MM.1S (cell line): ENCODE data around the gene RASL10A.

ENCODE experiments used
- DNase-seq: peaks from one replicate; pipeline ENCODE4 v3.0.0-alpha.2; 2015
- H2AFZ ChIP-seq: fragments of 300-600 bp; sonication (generic); 2 replicates; pipeline ENCODE4 v1.6.0; 2016; ENCODE audit warnings: antibody characterized with exemption, low read length
- H3F3A ChIP-seq: fragments of 300-600 bp; sonication (generic); 2 replicates; pipeline ENCODE4 v1.6.1; 2016; ENCODE audit warnings: mild to moderate bottlenecking, antibody characterized with exemption, low read length, moderate library complexity, mixed read lengths; ENCODE audit not compliant: insufficient read depth
- H3K27ac ChIP-seq: fragments of 300-600 bp; sonication (generic); 2 replicates; pipeline ENCODE4 v1.5.1; 2016; ENCODE audit warnings: mild to moderate bottlenecking, low read length
- H3K27me3 ChIP-seq: fragments of 300-600 bp; sonication (generic); replicated peaks from 2 replicates; pipeline ENCODE4 v1.6.0; 2016; ENCODE audit warnings: low read length; ENCODE audit not compliant: insufficient read depth
- H3K36me3 ChIP-seq: fragments of 300-600 bp; sonication (generic); replicated peaks from 2 replicates; pipeline ENCODE4 v1.6.1; 2016; ENCODE audit warnings: mild to moderate bottlenecking, low read length, mixed read lengths; ENCODE audit not compliant: insufficient read depth
- H3K4me1 ChIP-seq: fragments of 300-600 bp; sonication (generic); 2 replicates; pipeline ENCODE4 v1.6.1; 2016; ENCODE audit warnings: low read length, mixed read lengths
- H3K4me2 ChIP-seq: fragments of 300-600 bp; sonication (generic); 2 replicates; pipeline ENCODE4 v1.6.0; 2016; ENCODE audit warnings: low read depth, low read length
- H3K4me3 ChIP-seq: fragments of 300-600 bp; sonication (generic); 2 replicates; pipeline ENCODE4 v1.5.1; 2016; ENCODE audit warnings: low read length, mixed read lengths
- H3K79me2 ChIP-seq: fragments of 300-600 bp; sonication (generic); 2 replicates; pipeline ENCODE4 v1.6.1; 2016; ENCODE audit warnings: mixed run types, low read length, mixed read lengths
- H3K9ac ChIP-seq: fragments of 300-600 bp; sonication (generic); 2 replicates; pipeline ENCODE4 v1.6.1; 2016; ENCODE audit warnings: low read length, mixed read lengths
- H3K9me2 ChIP-seq: fragments of 300-600 bp; sonication (generic); replicated peaks from 2 replicates; pipeline ENCODE4 v1.6.1; 2016; ENCODE audit warnings: mild to moderate bottlenecking, low read length, mixed read lengths; ENCODE audit not compliant: insufficient read depth
- H3K9me3 ChIP-seq: fragments of 300-600 bp; sonication (generic); replicated peaks from 2 replicates; pipeline ENCODE4 v1.6.1; 2016; ENCODE audit warnings: mild to moderate bottlenecking, low read length, mixed read lengths; ENCODE audit not compliant: insufficient read depth
- H4K20me1 ChIP-seq: fragments of 300-600 bp; sonication (generic); 2 replicates; pipeline ENCODE4 v1.6.1; 2016; ENCODE audit warnings: mild to moderate bottlenecking, low read length, moderate library complexity, mixed read lengths; ENCODE audit not compliant: insufficient read depth
- CTCF ChIP-seq: fragments of 300-600 bp; sonication (generic); IDR thresholded peaks from 2 replicates; pipeline ENCODE4 v1.5.1; 2016; ENCODE audit warnings: antibody characterized with exemption, low read length, mixed read lengths
- EZH2 ChIP-seq: fragments of 300-600 bp; sonication (generic); optimal IDR thresholded peaks from 2 replicates; pipeline ENCODE3; 2017; ENCODE audit warnings: low read depth, mild to moderate bottlenecking, antibody characterized with exemption, low read length, mixed read lengths
- EZH2phosphoT487 ChIP-seq: fragments of 300-600 bp; sonication (generic); IDR thresholded peaks from 2 replicates; pipeline ENCODE4 v1.6.1; 2018; ENCODE audit warnings: antibody characterized with exemption, low read length

The RASL10A gene

GRCh38 chr22:29301716-29302401, 13.6 kb downstream of the RASL10A start:
- Histone ChIP-seq H3K4me2 (no peak overlapping the region), H3K79me2 (no peaks in the 10 kb centered on the region), H3K9me2 (no peaks in the 10 kb centered on the region), H3K9ac (no peak overlapping the region), H3K9me3 (no peaks in the 10 kb centered on the region), H4K20me1 (peaks cover 3% of the 10 kb centered on the region; the same call in 1 of the 2 replicates), H3K4me1 (no peaks in the 10 kb centered on the region), H3F3A (peaks cover 40% of the 10 kb centered on the region), H3K27ac (no peak overlapping the region), H3K36me3 (peaks cover 23% of the 10 kb centered on the region), H2AFZ (no peak overlapping the region), H3K4me3 (no peak overlapping the region), H3K27me3 (no peaks in the 10 kb centered on the region)
- TF ChIP-seq EZH2 (no peak), CTCF (no peak), EZH2phosphoT487 (no peak)
- DNase-seq = no peak

GRCh38 chr22:29300807-29301601, 14.5 kb downstream of the RASL10A start:
- Histone ChIP-seq H3K9me3 (no peaks in the 10 kb centered on the region), H3K79me2 (no peaks in the 10 kb centered on the region), H2AFZ (no peak overlapping the region), H4K20me1 (peaks cover 6% of the 10 kb centered on the region; the same call in 1 of the 2 replicates), H3K9ac (no peak overlapping the region), H3K4me1 (no peaks in the 10 kb centered on the region), H3K4me3 (no peak overlapping the region), H3F3A (peaks cover 48% of the 10 kb centered on the region), H3K27me3 (no peaks in the 10 kb centered on the region), H3K9me2 (no peaks in the 10 kb centered on the region), H3K27ac (no peak overlapping the region), H3K4me2 (no peak overlapping the region), H3K36me3 (peaks cover 31% of the 10 kb centered on the region)
- no peak for TF ChIP-seq CTCF
- no peak for TF ChIP-seq EZH2phosphoT487
- no peak for TF ChIP-seq EZH2
- no peak for DNase-seq

GRCh38 chr22:29300467-29300806, 15.1 kb downstream of the RASL10A start:
- Histone ChIP-seq H3F3A (peaks cover 54% of the 10 kb centered on the region), H3K4me2 (no peak overlapping the region), H3K27me3 (no peaks in the 10 kb centered on the region), H4K20me1 (peaks cover 10% of the 10 kb centered on the region; the same call in 1 of the 2 replicates), H3K4me3 (no peak overlapping the region), H3K9ac (no peak overlapping the region), H3K36me3 (peaks cover 37% of the 10 kb centered on the region), H3K27ac (no peak overlapping the region), H3K4me1 (no peaks in the 10 kb centered on the region), H3K9me3 (no peaks in the 10 kb centered on the region), H2AFZ (no peak overlapping the region), H3K79me2 (no peaks in the 10 kb centered on the region; the same call in 1 of the 2 replicates), H3K9me2 (no peaks in the 10 kb centered on the region)
- DNase-seq = no peak
- no peak for TF ChIP-seq CTCF
- no peak for TF ChIP-seq EZH2
- TF ChIP-seq EZH2phosphoT487 = no peak
